NCI-H2227 (cell line): ENCODE results near the gene FADD.
"Not testable (repeated sequence)": the region's sequence is repeated elsewhere in the genome, so short reads cannot be mapped to it uniquely, and the experiment has no call there.

Source experiments
- DNase-seq: peaks from one replicate; lab custom pipeline; 2025; ENCODE audit not compliant: unreplicated experiment; lab: John Stamatoyannopoulos, UW

FADD gene

DNA sequence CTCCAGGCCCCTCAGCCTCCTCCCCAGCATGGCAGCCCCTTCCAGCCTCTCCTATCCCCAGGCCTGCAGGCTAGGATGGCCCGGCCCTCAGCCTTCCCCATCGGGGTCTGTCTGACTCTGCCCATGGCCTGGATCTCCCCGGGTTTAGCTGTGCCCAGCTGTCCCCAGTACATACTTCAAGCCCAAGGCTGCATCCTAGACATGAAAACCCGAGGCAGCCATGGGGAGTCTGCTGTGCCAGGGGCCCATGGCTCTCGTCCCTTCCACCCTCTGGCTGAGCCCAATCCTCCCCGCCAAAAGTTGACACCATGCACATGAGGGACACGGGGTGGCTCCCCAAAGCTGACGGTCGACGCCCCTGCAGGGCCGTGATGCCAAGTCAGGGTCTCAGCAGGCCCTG is 22.2 kb upstream of the FADD start:
- no peak for DNase-seq

DNA sequence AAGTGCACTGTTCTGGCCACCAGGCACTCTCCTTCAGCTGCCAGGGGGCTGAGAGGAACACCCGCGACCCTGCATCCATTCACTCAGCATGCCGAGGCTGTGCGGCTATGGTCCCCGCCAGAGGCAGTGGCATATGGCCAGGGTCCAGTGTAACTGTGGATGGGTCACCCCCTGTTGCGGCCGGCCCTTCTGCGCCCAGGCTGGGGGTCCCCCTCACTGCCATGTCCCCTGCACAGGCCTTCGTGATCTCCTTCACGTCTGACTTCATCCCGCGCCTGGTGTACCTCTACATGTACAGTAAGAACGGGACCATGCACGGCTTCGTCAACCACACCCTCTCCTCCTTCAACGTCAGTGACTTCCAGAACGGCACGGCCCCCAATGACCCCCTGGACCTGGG is 20.8 kb upstream of the FADD start:
- DNase-seq = no peak

DNA sequence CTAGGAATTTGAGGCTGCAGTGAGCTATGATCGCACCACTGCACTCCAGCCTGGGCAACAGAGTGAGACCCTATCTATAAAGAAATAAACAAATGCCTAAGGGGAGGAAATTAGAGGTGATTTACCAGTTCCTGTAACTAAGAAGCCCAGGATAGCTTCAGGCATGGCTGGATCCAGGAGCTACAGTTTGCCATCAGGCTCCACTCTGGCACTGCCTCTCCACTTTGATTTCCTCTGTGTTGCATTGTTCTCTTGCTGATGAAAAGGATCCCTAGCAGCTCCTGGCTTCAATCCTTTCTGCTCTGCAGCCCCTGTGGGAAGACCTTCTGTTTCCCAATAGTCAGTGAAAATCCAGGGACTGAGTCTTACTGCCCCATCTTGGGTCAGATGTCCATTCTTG is 20.1 kb upstream of the FADD start:
- no peak for DNase-seq

- DNase-seq = no peak
Measured at GRCh38 chr11:70183483-70184176, 19.5 kb upstream of the FADD start.

DNA sequence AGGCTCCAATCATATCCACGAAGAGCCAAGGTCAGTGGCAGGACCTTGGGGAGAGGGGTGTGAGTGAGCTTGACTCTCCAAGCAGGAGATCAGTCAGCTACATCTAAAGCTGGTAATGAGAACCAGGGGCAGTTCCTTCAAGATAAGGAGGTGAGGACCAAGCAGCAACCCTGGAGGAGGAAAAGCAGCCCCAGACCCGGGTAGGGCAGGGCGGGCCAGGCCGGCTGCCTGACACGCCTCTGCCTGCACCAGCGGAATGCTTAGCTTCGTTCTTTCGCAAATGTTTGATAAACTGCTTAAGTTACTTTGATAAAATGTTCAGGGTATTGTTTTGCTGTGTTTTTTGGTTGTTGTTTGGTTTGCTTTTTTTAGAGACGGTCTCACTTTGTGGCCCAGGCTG is 18.7 kb upstream of the FADD start:
- DNase-seq = no peak

DNA sequence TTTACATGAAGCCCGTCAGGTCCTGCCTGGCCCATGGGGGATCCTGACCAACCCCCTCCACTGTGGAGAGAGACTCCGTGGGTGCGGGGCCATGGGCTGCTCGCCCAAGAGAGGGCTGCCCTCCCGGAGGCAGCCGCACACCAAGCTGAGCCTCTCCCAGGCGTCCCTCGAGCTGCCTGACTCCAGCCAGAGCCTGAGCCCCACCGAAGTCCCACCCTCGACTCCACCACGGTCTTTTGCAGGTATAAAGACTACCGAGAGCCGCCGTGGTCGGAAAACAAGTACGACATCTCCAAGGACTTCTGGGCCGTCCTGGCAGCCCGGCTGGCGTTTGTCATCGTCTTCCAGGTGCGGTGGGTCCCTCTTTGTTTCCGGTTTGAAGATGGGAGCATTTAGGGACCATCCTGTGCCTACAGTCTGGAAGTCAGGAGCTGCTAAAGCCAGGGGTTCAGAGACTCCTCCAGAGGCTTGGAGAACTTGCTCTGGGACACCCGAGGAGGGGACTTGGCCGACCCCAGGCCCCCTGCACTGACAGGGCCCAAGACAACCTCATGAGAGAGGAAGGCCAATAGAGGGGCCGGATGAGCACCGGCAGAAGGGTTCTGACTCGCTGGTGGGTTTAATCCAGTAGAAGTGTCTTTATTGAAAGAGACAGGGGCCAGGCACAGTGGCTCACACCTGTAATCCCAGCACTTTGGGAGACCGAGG is 17.6 kb upstream of the FADD start:
- no peak for DNase-seq

DNA sequence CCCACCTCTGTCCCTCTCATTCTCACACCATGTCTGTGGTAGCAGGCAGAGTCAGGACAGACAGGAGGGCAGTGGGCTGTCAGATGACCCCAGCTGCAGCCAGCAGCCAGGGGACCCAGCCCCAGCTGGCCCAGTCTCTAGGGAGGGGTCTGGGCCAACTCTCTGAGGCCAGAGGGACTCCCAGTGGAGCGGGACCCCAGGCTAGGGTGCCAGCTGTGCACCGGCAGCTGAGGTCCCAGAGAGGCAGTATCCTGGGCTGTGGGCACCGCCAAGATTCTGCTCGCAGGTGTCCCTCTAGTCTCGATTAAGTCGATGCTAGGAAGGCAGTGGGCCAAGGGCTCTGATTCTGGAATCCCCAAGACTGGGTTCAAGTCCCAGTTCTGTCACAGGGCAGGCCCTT is 16.7 kb upstream of the FADD start:
- no peak for DNase-seq

DNA sequence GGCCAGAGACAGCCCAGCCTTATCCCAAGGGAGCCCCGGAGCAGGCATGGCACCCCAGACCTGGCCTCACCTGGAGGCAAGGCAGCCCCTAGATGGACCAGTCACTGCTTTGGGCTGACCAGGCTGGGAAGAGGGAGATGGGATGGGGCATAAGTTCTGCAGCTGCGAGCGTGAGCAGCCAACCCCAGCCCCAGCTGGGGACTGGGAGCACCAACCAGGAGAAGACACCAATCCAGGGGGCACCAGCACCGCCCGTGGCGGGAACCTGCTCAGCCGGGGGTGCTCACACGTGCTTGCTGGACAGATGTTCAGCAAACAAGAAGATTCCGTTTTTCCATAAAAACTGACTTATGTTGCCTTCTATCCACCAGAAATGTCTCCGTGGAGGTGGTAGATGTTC is 16.2 kb upstream of the FADD start:
- no peak for DNase-seq

DNA sequence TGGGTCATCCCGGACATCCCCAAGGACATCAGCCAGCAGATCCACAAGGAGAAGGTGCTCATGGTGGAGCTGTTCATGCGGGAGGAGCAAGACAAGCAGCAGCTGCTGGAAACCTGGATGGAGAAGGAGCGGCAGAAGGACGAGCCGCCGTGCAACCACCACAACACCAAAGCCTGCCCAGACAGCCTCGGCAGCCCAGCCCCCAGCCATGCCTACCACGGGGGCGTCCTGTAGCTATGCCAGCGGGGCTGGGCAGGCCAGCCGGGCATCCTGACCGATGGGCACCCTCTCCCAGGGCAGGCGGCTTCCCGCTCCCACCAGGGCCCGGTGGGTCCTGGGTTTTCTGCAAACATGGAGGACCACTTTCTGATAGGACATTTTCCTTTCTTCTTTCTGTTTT is 15.3 kb upstream of the FADD start:
- DNase-seq = no peak

- no peak for DNase-seq
Measured at GRCh38 chr11:70189622-70190021, 13.5 kb upstream of the FADD start.

- DNase-seq = no peak
Measured at GRCh38 chr11:70191495-70192140, 11.5 kb upstream of the FADD start.

- no peak for DNase-seq
Measured at GRCh38 chr11:70192666-70193410, 10.3 kb upstream of the FADD start.

GRCh38 chr11:70193411-70194292 is 9.4 kb upstream of the FADD start:
- DNase-seq = no peak

DNA sequence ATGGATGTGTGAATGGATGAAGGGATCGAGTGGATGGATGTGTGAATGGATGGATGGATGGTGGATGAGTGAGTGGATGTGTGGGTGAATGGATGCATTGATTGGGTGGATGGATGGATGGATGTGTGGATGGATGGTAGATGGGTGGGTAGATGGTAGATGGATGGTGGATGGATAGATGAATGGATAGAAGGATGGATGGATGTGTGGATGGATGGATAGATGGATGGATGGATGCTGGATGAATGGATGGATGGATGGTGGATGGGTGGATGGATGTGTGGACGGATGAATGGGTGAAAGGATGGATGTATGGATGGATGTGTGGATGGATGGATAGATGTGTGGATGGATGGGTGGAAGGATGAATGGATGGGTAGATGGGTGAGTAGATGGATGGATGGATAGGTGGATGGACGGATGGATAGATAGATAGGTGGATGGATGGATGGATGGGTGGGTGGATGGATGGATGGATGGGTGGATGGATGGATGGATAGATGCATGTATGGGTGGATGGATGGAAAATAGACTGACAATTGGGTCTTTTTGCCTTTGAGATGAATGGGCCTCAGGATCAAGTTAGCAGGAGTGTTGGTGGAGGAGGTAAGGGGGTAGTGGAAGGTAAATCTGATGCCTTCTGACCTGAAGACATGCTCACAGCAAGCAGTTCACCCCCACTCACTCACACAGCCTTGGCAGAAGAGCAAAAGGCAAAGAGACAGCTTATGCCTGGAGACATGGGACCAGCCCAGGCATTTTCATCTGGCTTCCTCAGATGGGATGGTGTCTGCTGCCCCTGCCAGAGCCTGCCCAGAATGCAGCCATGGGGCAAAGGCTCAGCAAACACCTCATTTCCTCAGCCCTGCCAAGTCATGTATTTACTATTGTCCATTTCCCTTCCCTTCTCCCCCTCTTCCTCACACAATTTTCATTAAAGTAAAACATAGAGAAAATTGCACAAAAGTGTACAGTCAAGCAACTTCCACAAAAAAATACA is 8.0 kb upstream of the FADD start:
- no peak for DNase-seq

GRCh38 chr11:70200212-70200844 is 2.8 kb upstream of the FADD start:
- no peak for DNase-seq

- DNase-seq = not testable (repeated sequence)
Measured at GRCh38 chr11:70201047-70201446, 2.0 kb upstream of the FADD start.

DNA sequence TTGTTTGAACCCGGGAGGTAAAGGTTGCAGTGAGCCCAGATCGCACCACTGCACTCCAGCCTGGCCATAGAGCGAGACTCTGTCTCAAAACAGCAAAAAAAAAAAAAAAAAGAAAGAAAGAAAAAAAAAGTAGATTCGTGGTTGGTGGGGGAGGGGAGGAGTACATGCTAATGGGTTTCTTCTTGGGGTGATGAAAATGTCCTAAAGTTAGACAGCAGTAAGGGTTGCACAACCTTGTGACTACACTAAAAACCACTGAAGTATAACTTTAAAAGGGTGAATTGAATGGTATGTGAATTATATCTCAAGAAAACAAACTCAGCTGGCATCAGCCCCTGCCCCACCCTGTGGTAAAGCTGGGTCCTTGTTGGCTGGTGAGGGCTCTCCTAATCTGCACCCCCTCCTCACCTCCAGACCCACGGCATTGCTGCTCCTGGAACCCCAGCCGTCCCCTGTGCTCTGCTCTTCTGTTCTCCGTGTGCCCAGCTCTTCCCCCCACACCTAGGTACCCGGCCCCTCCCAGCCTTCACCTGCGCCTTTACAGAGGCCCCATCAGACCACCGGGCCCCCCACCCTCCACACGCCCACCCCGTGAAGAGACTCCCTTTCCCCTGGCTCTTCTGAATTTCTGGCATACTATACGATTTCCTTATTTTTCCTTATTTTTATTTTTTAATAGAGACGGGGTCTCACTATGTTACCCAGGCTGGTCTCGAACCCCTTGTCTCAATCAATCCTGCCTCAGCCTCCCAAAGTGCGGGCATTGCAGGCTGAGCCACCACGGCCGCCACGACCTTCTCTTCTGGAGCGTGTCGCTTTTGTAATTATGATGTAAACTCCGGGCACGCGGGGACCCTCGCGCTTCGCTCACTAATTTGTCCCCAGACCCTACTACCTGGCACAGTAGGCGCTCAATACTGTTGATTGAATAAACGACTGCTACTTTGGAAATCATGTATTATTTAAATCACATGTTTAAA is 924 bp upstream of the FADD start:
- no peak for DNase-seq
